ENCODE measurements around the gene TMEM147. TPM values are rescaled to one million over a fixed set of nuclear protein-coding genes. Genes with fewer than 3 reads are reported as not detected.

TMEM147 gene
- total and polyA plus RNA-seq, 2 of the 13 experiments (the other 11 are each of a cell fraction or from before 2014, with no cell fraction given) = 141 to 176 TPM

- WGBS (ENCODE audit: low lambda C conversion rate) = 12% methylated on average over 5 of the region's 6 CpGs
- ChIA-PET CTCF (ENCODE audit: low intra/inter-chr PET ratio, low total read pairs) (no interaction called here), POLR2A (no interaction called here)
- in situ Hi-C loops (cut with HindIII; ENCODE audit: extremely low pct_ligation_motif_present, low pct_unique_long_range_greater_than_20kb) = no loop called here
- Histone ChIP-seq H3K79me2 (ENCODE audit: insufficient read depth, low read length) (no peaks in the 10 kb centered on the region), H3K36me3 (replicated peaks in 1 of 2; ENCODE audit: control insufficient read depth in 1 of 2, insufficient read depth in 2 of 2, low read length in 2 of 2) (no peaks in the 10 kb centered on the region), H3K9ac (ENCODE audit: insufficient read depth, low read depth, low read length) (no peak overlapping the region), H2AFZ (ENCODE audit: low read length) (no peak overlapping the region), H3K27ac (ENCODE audit: extremely low read length, insufficient read depth, low read length) (no peak overlapping the region), H3K4me3 (replicated peaks in 1 of 3; ENCODE audit: insufficient read depth in 1 of 3, low read depth in 2 of 3, low read length in 3 of 3) (no peak overlapping the region), H3K4me2 (ENCODE audit: low read depth, low read length) (no peak overlapping the region), H4K20me1 (ENCODE audit: insufficient read depth, low read length) (no peaks in the 10 kb centered on the region), H3K9me3 (ENCODE audit: low read length) (no peaks in the 10 kb centered on the region), H3K4me1 (ENCODE audit: insufficient read depth, low read length) (peaks cover 23% of the 10 kb centered on the region), H3K27me3 (ENCODE audit: control insufficient read depth in 1 of 2, insufficient read depth in 2 of 2, low read length in 2 of 2) (peaks cover 0 to 30% of the 10 kb centered on the region in 2 experiments; a peak in 4 of 5 replicates)
- no peak for FAIRE-seq
- DNase-seq (ENCODE audit: low spot score) = no peak
- no peak for ATAC-seq
- no peak for TF ChIP-seq CHD4 (IDR thresholded peaks at IDR 0.05; ENCODE audit: borderline replicate concordance, low read length)
- TF ChIP-seq FOSL2 (CRISPR knock-in tag; IDR thresholded peaks at IDR 0.05) = 0 out of 2 replicates have a peak, but pooled peaks have one; percentile 6
- intact Hi-C loops (cut with micrococcal nuclease; ENCODE audit: unreplicated experiment) = no loop called here
- no TSS peak for BruUV-seq (replicated peaks)
Measured at GRCh38 chr19:35518313-35518712, 27.1 kb upstream of the TMEM147 start.

- no peaks in the 10 kb centered on the region for H4K20me1 ChIP-seq (ENCODE audit: insufficient read depth, low read length)
- no peak overlapping the region for H3K4me3 ChIP-seq (replicated peaks in 1 of 3; ENCODE audit: insufficient read depth in 1 of 3, low read depth in 2 of 3, low read length in 3 of 3)
- WGBS (ENCODE audit: low lambda C conversion rate) = 50% methylated on average over 7 of the region's 7 CpGs
- no peaks in the 10 kb centered on the region for H3K36me3 ChIP-seq (replicated peaks in 1 of 2; ENCODE audit: control insufficient read depth in 1 of 2, insufficient read depth in 2 of 2, low read length in 2 of 2)
- no peak overlapping the region for H2AFZ ChIP-seq (ENCODE audit: low read length)
- H3K4me1 ChIP-seq (ENCODE audit: insufficient read depth, low read length) = peaks cover 23% of the 10 kb centered on the region
- in situ Hi-C loops (cut with HindIII; ENCODE audit: extremely low pct_ligation_motif_present, low pct_unique_long_range_greater_than_20kb) (no loop called here), intact Hi-C loops (cut with micrococcal nuclease; ENCODE audit: unreplicated experiment) (no loop called here)
- H3K9me3 ChIP-seq (ENCODE audit: low read length) = no peaks in the 10 kb centered on the region
- no peaks in the 10 kb centered on the region for H3K79me2 ChIP-seq (ENCODE audit: insufficient read depth, low read length)
- H3K27ac ChIP-seq (ENCODE audit: extremely low read length, insufficient read depth, low read length) = no peak overlapping the region
- no peak for FAIRE-seq
- H3K4me2 ChIP-seq (ENCODE audit: low read depth, low read length) = no peak overlapping the region
- ChIA-PET POLR2A (no interaction called here), CTCF (ENCODE audit: low intra/inter-chr PET ratio, low total read pairs) (no interaction called here)
- peaks cover 0 to 29% of the 10 kb centered on the region in 2 experiments; a peak in 4 of 5 replicates for H3K27me3 ChIP-seq (ENCODE audit: control insufficient read depth in 1 of 2, insufficient read depth in 2 of 2, low read length in 2 of 2)
- DNase-seq (ENCODE audit: low spot score) = no peak
- H3K9ac ChIP-seq (ENCODE audit: insufficient read depth, low read depth, low read length) = no peak overlapping the region
- BruUV-seq (replicated peaks) = no TSS peak
- TF ChIP-seq RBAK (CRISPR knock-in tag; IDR thresholded peaks at IDR 0.05) (no peak), MTF1 (CRISPR knock-in tag; IDR thresholded peaks at IDR 0.05) (no peak), ZNF652 (CRISPR knock-in tag; IDR thresholded peaks at IDR 0.05; ENCODE audit: borderline replicate concordance, low read depth) (no peak)
- ATAC-seq = no peak
Measured at GRCh38 chr19:35519291-35519690, 26.1 kb upstream of the TMEM147 start.

Data from HepG2 (cell line).